Common myeloid progenitor, CD34-positive (primary cell): ENCODE measurements around the gene PSMB5.

Experiments used
- CTCF ChIA-PET: fragments of 350-600 bp; sonication (Branson Sonifier 250); formaldehyde crosslinking; loops from one replicate; lab custom pipeline; 2021; ENCODE audit warnings: antibody characterized with exemption; lab: Charles Lee
- POLR2A ChIA-PET: fragments of 350-600 bp; sonication (Branson Sonifier 250); formaldehyde crosslinking; loops from one replicate; lab custom pipeline; 2021; ENCODE audit warnings: antibody characterized with exemption; lab: Charles Lee
- DNase-seq, 3 donors: peaks; one replicate each; pipeline versions ENCODE4 v3.0.0 to v3.0.0-alpha.2; 2013
- H3K27ac ChIP-seq, 2 experiments: 1 replicate in 1 of 2; 2 replicates in 1 of 2; pipeline ENCODE4 v1.7.0; 2013; ENCODE audit warnings: inconsistent platforms in 2 of 2, low read length in 2 of 2, mild to moderate bottlenecking in 2 of 2, low read depth in 1 of 2, moderate library complexity in 1 of 2; ENCODE audit not compliant: severe bottlenecking in 2 of 2, insufficient read depth in 1 of 2, poor library complexity in 1 of 2
- H3K27me3 ChIP-seq, 5 experiments: replicated peaks in 2 of 5; 1 replicate in 3 of 5; 2 replicates in 2 of 5; pipeline versions ENCODE4 v1.6.1 to v1.7.0; 2013; ENCODE audit warnings: low read length in 4 of 5, mild to moderate bottlenecking in 2 of 5, moderate library complexity in 2 of 5, inconsistent platforms in 1 of 5; ENCODE audit not compliant: insufficient read depth in 5 of 5, control insufficient read depth in 4 of 5
- H3K36me3 ChIP-seq, 4 experiments: 1 replicate in 2 of 4; 2 replicates in 2 of 4; pipeline versions ENCODE4 v1.6.1 to v1.7.0; 2013; ENCODE audit warnings: low read length in 3 of 4, control low read depth in 1 of 4, mild to moderate bottlenecking in 1 of 4; ENCODE audit not compliant: control insufficient read depth in 4 of 4, insufficient read depth in 4 of 4
- H3K4me1 ChIP-seq, 4 experiments: 1 replicate in 3 of 4; 2 replicates in 1 of 4; pipeline versions ENCODE4 v1.6.1 to v1.7.1; 2013; ENCODE audit warnings: low read length in 3 of 4, mild to moderate bottlenecking in 3 of 4, control low read depth in 1 of 4, inconsistent platforms in 1 of 4, moderate library complexity in 1 of 4; ENCODE audit not compliant: control insufficient read depth in 4 of 4, insufficient read depth in 4 of 4; ENCODE audit errors: control extremely low read depth in 1 of 4
- H3K4me3 ChIP-seq, 7 experiments: 1 replicate in 4 of 7; 2 replicates in 3 of 7; pipeline versions ENCODE4 v1.5.1 to v1.7.0; 2013; ENCODE audit warnings: mild to moderate bottlenecking in 7 of 7, low read length in 6 of 7, moderate library complexity in 6 of 7, inconsistent platforms in 2 of 7, low read depth in 2 of 7, control low read depth in 1 of 7; ENCODE audit not compliant: insufficient read depth in 4 of 7, control insufficient read depth in 1 of 7; ENCODE audit errors: extremely low read depth in 1 of 7
- H3K9me3 ChIP-seq, 5 experiments: 1 replicate in 4 of 5; 2 replicates in 1 of 5; pipeline versions ENCODE4 v1.6.1 to v1.7.1; 2013; ENCODE audit warnings: low read length in 4 of 5, mild to moderate bottlenecking in 2 of 5, inconsistent platforms in 1 of 5, low read depth in 1 of 5, moderate library complexity in 1 of 5; ENCODE audit not compliant: control insufficient read depth in 4 of 5, insufficient read depth in 2 of 5; ENCODE audit errors: control extremely low read depth in 1 of 5
- WGBS: methylation state at CpG from one replicate; pipeline ENCODE4 v1.1.5; 2013; ENCODE audit not compliant: insufficient coverage; 5-methylcytosine and 5-hydroxymethylcytosine counted together

PSMB5 gene

GRCh38 chr14:23051141-23052057 is 16.7 kb upstream of the PSMB5 start:
- ChIA-PET CTCF (interaction anchor here (0.8 to 33.6 kb wide), 7 partner anchors 9 to 136 kb away, joined by 3 to 933 read pairs (median 4); partner anchors contain the start of genes AJUBA and PSMB11), POLR2A (no interaction called here)
- WGBS: 100% methylated on average over 3 of the region's 5 CpGs
- no peak for DNase-seq
- Histone ChIP-seq H3K9me3 (peaks cover 0 to 2% (median 0%) of the 10 kb centered on the region in 5 experiments), H3K36me3 (no peaks in the 10 kb centered on the region), H3K27me3 (peaks cover 0 to 1% (median 0%) of the 10 kb centered on the region in 5 experiments), H3K4me1 (peaks cover 0 to 5% (median 3%) of the 10 kb centered on the region in 4 experiments), H3K27ac (no peak overlapping the region), H3K4me3 (no peak overlapping the region)

- H3K9me3 ChIP-seq: peaks cover 0 to 2% (median 0%) of the 10 kb centered on the region in 5 experiments
- 88% methylated on average over 3 of the region's 9 CpGs for WGBS
- no peak overlapping the region for H3K27ac ChIP-seq
- ChIA-PET POLR2A (no interaction called here), CTCF (interaction anchor here (0.9 to 33.6 kb wide), 4 partner anchors 9 to 61 kb away, joined by 3 to 933 read pairs (median 3); partner anchors contain the start of gene AJUBA)
- H3K27me3 ChIP-seq: no peaks in the 10 kb centered on the region
- DNase-seq: no peak
- peaks cover 0 to 5% (median 0%) of the 10 kb centered on the region in 4 experiments for H3K4me1 ChIP-seq
- H3K36me3 ChIP-seq: no peaks in the 10 kb centered on the region
- no peak overlapping the region for H3K4me3 ChIP-seq
These were observed 14.3 kb upstream of the PSMB5 start for GRCh38 chr14:23049011-23049410.

- Histone ChIP-seq H3K9me3 (peaks cover 0 to 2% (median 0%) of the 10 kb centered on the region in 5 experiments), H3K27me3 (no peaks in the 10 kb centered on the region), H3K4me3 (no peak overlapping the region), H3K4me1 (peaks cover 0 to 5% (median 0%) of the 10 kb centered on the region in 4 experiments), H3K27ac (no peak overlapping the region), H3K36me3 (no peaks in the 10 kb centered on the region)
- no peak for DNase-seq
- WGBS: 70% methylated on average over 75 of the region's 85 CpGs
- ChIA-PET CTCF (interaction anchor here (1.1 to 33.6 kb wide), 5 partner anchors 7 to 60 kb away, joined by 3 to 933 read pairs (median 5); partner anchors contain the start of gene AJUBA), POLR2A (interaction anchor here (0.6 kb wide), 1 partner anchor 34 kb away, joined by 3 read pairs; no protein-coding TSS in a partner anchor)
These were observed 13.3 kb upstream of the PSMB5 start for GRCh38 chr14:23047751-23048693.

GRCh38 chr14:23047034-23047634 is 12.4 kb upstream of the PSMB5 start:
- no peaks in the 10 kb centered on the region for H3K36me3 ChIP-seq
- POLR2A ChIA-PET: no interaction called here

GRCh38 chr14:23045419-23046357 is 11.0 kb upstream of the PSMB5 start:
- no peak overlapping the region for H3K27ac ChIP-seq
- H3K4me3 ChIP-seq: no peak overlapping the region
- H3K4me1 ChIP-seq: peaks cover 0 to 5% (median 0%) of the 10 kb centered on the region in 4 experiments
- ChIA-PET POLR2A (no interaction called here), CTCF (interaction anchor here (1.2 to 33.6 kb wide), 5 partner anchors 9 to 57 kb away, joined by 3 to 933 read pairs (median 11); partner anchors contain the start of gene AJUBA)
- DNase-seq: no peak
- WGBS: 83% methylated on average over 10 of the region's 13 CpGs
- no peaks in the 10 kb centered on the region for H3K36me3 ChIP-seq
- peaks cover 0 to 2% (median 0%) of the 10 kb centered on the region in 5 experiments for H3K9me3 ChIP-seq
- no peaks in the 10 kb centered on the region for H3K27me3 ChIP-seq

More at GRCh38 chr14:23047034-23047634, 12.4 kb upstream of the PSMB5 start:
- H3K9me3 ChIP-seq: peaks cover 0 to 2% (median 0%) of the 10 kb centered on the region in 5 experiments
- CTCF ChIA-PET: interaction anchor here (1.2 to 33.6 kb wide), 3 partner anchors 8 to 59 kb away, joined by 5 to 933 read pairs (median 11); partner anchors contain the start of gene AJUBA
- H3K27ac ChIP-seq: no peak overlapping the region
- DNase-seq: no peak
- H3K27me3 ChIP-seq: no peaks in the 10 kb centered on the region
- 98% methylated on average over 5 of the region's 6 CpGs for WGBS
- peaks cover 0 to 5% (median 0%) of the 10 kb centered on the region in 4 experiments for H3K4me1 ChIP-seq
- no peak overlapping the region for H3K4me3 ChIP-seq
